ENCODE data around the gene GLDC. TPM values are rescaled to one million over a fixed set of nuclear protein-coding genes. Genes with fewer than 3 reads are reported as not detected.
"Not testable (repeated sequence)": the region's sequence is repeated elsewhere in the genome, so short reads cannot be mapped to it uniquely, and the experiment has no call there.

GLDC gene
- total RNA-seq, 1 donor, result 0.72 TPM

- Histone ChIP-seq H3K27ac (ENCODE audit: low read depth, low read length) (no peak overlapping the region), H3K4me3 (ENCODE audit: insufficient read depth, low read length) (no peak overlapping the region), H3K36me3 (ENCODE audit: insufficient read depth, low read length) (no peaks in the 10 kb centered on the region), H3K4me1 (ENCODE audit: insufficient read depth, low read length) (peaks cover 19% of the 10 kb centered on the region), H3K9me3 (ENCODE audit: low read depth, low read length) (no peaks in the 10 kb centered on the region), H3K27me3 (ENCODE audit: insufficient read depth, low read length) (no peaks in the 10 kb centered on the region), H4K20me1 (ENCODE audit: insufficient read depth, low read length) (no peaks in the 10 kb centered on the region), H2AFZ (ENCODE audit: low read length) (no peak overlapping the region), H3K4me2 (ENCODE audit: insufficient read depth, low read length) (no peak overlapping the region), H3K79me2 (ENCODE audit: insufficient read depth, low read length) (no peaks in the 10 kb centered on the region)
- no peak for TF ChIP-seq CTCF (IDR thresholded peaks at IDR 0.05; ENCODE audit: extremely low read depth, low read depth, low read length)
- DNase-seq (ENCODE audit: insufficient read length, low spot score, missing footprints), result no peak
These were observed 94.4 kb downstream of the GLDC start for GRCh38 chr9:6551136-6551535.

GRCh38 chr9:6549106-6549800 is 96.3 kb downstream of the GLDC start:
- Histone ChIP-seq H3K36me3 (ENCODE audit: insufficient read depth, low read length) (no peaks in the 10 kb centered on the region), H3K27ac (ENCODE audit: low read depth, low read length) (no peak overlapping the region), H4K20me1 (ENCODE audit: insufficient read depth, low read length) (no peaks in the 10 kb centered on the region), H3K27me3 (ENCODE audit: insufficient read depth, low read length) (no peaks in the 10 kb centered on the region), H2AFZ (ENCODE audit: low read length) (no peak overlapping the region), H3K4me2 (ENCODE audit: insufficient read depth, low read length) (no peak overlapping the region), H3K9me3 (ENCODE audit: low read depth, low read length) (no peaks in the 10 kb centered on the region), H3K79me2 (ENCODE audit: insufficient read depth, low read length) (no peaks in the 10 kb centered on the region), H3K4me3 (ENCODE audit: insufficient read depth, low read length) (no peak overlapping the region), H3K4me1 (ENCODE audit: insufficient read depth, low read length) (peaks cover 19% of the 10 kb centered on the region)
- DNase-seq (ENCODE audit: insufficient read length, low spot score, missing footprints), result no peak
- TF ChIP-seq CTCF (IDR thresholded peaks at IDR 0.05; ENCODE audit: extremely low read depth, low read depth, low read length), result no peak

- H3K79me2 ChIP-seq (ENCODE audit: insufficient read depth, low read length), result no peaks in the 10 kb centered on the region
- no peaks in the 10 kb centered on the region for H3K9me3 ChIP-seq (ENCODE audit: low read depth, low read length)
- no peaks in the 10 kb centered on the region for H3K36me3 ChIP-seq (ENCODE audit: insufficient read depth, low read length)
- no peaks in the 10 kb centered on the region for H3K27me3 ChIP-seq (ENCODE audit: insufficient read depth, low read length)
- H3K4me1 ChIP-seq (ENCODE audit: insufficient read depth, low read length), result no peaks in the 10 kb centered on the region
- no peak overlapping the region for H3K4me2 ChIP-seq (ENCODE audit: insufficient read depth, low read length)
- no peak for DNase-seq (ENCODE audit: insufficient read length, low spot score, missing footprints)
- H2AFZ ChIP-seq (ENCODE audit: low read length), result no peak overlapping the region
- H4K20me1 ChIP-seq (ENCODE audit: insufficient read depth, low read length), result no peaks in the 10 kb centered on the region
- H3K4me3 ChIP-seq (ENCODE audit: insufficient read depth, low read length), result no peak overlapping the region
- no peak for TF ChIP-seq CTCF (IDR thresholded peaks at IDR 0.05; ENCODE audit: extremely low read depth, low read depth, low read length)
- no peak overlapping the region for H3K27ac ChIP-seq (ENCODE audit: low read depth, low read length)
These were observed 100.4 kb downstream of the GLDC start for GRCh38 chr9:6545017-6545691.

- H3K36me3 ChIP-seq (ENCODE audit: insufficient read depth, low read length), result no peaks in the 10 kb centered on the region
- no peak overlapping the region for H3K4me3 ChIP-seq (ENCODE audit: insufficient read depth, low read length)
- no peak for TF ChIP-seq CTCF (IDR thresholded peaks at IDR 0.05; ENCODE audit: extremely low read depth, low read depth, low read length)
- no peak for DNase-seq (ENCODE audit: insufficient read length, low spot score, missing footprints)
- no peak overlapping the region for H3K27ac ChIP-seq (ENCODE audit: low read depth, low read length)
- no peak overlapping the region for H2AFZ ChIP-seq (ENCODE audit: low read length)
- H3K4me1 ChIP-seq (ENCODE audit: insufficient read depth, low read length), result peaks cover 5% of the 10 kb centered on the region
- no peaks in the 10 kb centered on the region for H4K20me1 ChIP-seq (ENCODE audit: insufficient read depth, low read length)
- no peak overlapping the region for H3K4me2 ChIP-seq (ENCODE audit: insufficient read depth, low read length)
- H3K79me2 ChIP-seq (ENCODE audit: insufficient read depth, low read length), result no peaks in the 10 kb centered on the region
- no peaks in the 10 kb centered on the region for H3K27me3 ChIP-seq (ENCODE audit: insufficient read depth, low read length)
- H3K9me3 ChIP-seq (ENCODE audit: low read depth, low read length), result no peaks in the 10 kb centered on the region
These were observed 102.3 kb downstream of the GLDC start for GRCh38 chr9:6543204-6543603.

GRCh38 chr9:6542617-6543016 is 102.9 kb downstream of the GLDC start:
- H3K27ac ChIP-seq (ENCODE audit: low read depth, low read length); H3K27me3 ChIP-seq (ENCODE audit: insufficient read depth, low read length); H3K36me3 ChIP-seq (ENCODE audit: insufficient read depth, low read length); H3K4me1 ChIP-seq (ENCODE audit: insufficient read depth, low read length); H3K4me3 ChIP-seq (ENCODE audit: insufficient read depth, low read length); H3K4me2 ChIP-seq (ENCODE audit: insufficient read depth, low read length); H4K20me1 ChIP-seq (ENCODE audit: insufficient read depth, low read length); H3K79me2 ChIP-seq (ENCODE audit: insufficient read depth, low read length); H2AFZ ChIP-seq (ENCODE audit: low read length); DNase-seq (ENCODE audit: insufficient read length, low spot score, missing footprints); H3K9me3 ChIP-seq (ENCODE audit: low read depth, low read length): not testable (repeated sequence)
